Bronchial epithelial cell (primary cell): ENCODE measurements around the gene DOK1. TPM values are rescaled to one million over a fixed set of nuclear protein-coding genes. Genes with fewer than 3 reads are reported as not detected.
A peak's percentile ranks its signal among the peaks of the same experiment; 100 is the strongest.

Experiments
- DNase-seq: peaks from one replicate; pipeline ENCODE4 v3.0.0-alpha.2; 2010; ENCODE audit warnings: low read depth
- FAIRE-seq: peaks from 2 replicates; lab custom pipeline; 2011; peaks lifted over from hg19 to GRCh38; lab: Jason Lieb, UNC
- H3K27me3 ChIP-seq: 2 replicates; pipeline ENCODE4 v1.5.1; 2011; ENCODE audit warnings: low read length; ENCODE audit not compliant: control insufficient read depth, insufficient read depth
- H3K36me3 ChIP-seq: 2 replicates; pipeline ENCODE4 v1.5.1; 2011; ENCODE audit warnings: low read length; ENCODE audit not compliant: control insufficient read depth, insufficient read depth
- H3K4me3 ChIP-seq: 2 replicates; pipeline ENCODE4 v1.5.1; 2011; ENCODE audit warnings: mild to moderate bottlenecking, low read depth, low read length, control low read depth
- total RNA-seq: library from RNA; depleted of rRNA; stranded (reverse); fragments of >200 nt; gene quantifications from 2 replicates; pipeline ENCODE4 v1.2.1, GENCODE V29; 2014
- TF ChIP-seq, protein P1 (sequence below): IDR thresholded peaks from 2 replicates; pipeline ENCODE4 v1.5.1; 2011; ENCODE audit warnings: mild to moderate bottlenecking, moderate library complexity, low read length, control low read depth, inconsistent platforms; ENCODE audit not compliant: insufficient read depth, severe bottlenecking

The DOK1 gene
- total RNA-seq, 1 donor from 2014 or later = 1.1 TPM

GRCh38 chr2:74524955-74525716 lies 29.4 kb upstream of the DOK1 start:
- Histone ChIP-seq H3K36me3 (peaks cover 9% of the 10 kb centered on the region), H3K4me3 (peak overlapping the region; percentile 28), H3K27me3 (no peaks in the 10 kb centered on the region)
- FAIRE-seq (no peak), DNase-seq (no peak)
- TF ChIP-seq, protein P1, sequence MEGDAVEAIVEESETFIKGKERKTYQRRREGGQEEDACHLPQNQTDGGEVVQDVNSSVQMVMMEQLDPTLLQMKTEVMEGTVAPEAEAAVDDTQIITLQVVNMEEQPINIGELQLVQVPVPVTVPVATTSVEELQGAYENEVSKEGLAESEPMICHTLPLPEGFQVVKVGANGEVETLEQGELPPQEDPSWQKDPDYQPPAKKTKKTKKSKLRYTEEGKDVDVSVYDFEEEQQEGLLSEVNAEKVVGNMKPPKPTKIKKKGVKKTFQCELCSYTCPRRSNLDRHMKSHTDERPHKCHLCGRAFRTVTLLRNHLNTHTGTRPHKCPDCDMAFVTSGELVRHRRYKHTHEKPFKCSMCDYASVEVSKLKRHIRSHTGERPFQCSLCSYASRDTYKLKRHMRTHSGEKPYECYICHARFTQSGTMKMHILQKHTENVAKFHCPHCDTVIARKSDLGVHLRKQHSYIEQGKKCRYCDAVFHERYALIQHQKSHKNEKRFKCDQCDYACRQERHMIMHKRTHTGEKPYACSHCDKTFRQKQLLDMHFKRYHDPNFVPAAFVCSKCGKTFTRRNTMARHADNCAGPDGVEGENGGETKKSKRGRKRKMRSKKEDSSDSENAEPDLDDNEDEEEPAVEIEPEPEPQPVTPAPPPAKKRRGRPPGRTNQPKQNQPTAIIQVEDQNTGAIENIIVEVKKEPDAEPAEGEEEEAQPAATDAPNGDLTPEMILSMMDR = no peak

DNA sequence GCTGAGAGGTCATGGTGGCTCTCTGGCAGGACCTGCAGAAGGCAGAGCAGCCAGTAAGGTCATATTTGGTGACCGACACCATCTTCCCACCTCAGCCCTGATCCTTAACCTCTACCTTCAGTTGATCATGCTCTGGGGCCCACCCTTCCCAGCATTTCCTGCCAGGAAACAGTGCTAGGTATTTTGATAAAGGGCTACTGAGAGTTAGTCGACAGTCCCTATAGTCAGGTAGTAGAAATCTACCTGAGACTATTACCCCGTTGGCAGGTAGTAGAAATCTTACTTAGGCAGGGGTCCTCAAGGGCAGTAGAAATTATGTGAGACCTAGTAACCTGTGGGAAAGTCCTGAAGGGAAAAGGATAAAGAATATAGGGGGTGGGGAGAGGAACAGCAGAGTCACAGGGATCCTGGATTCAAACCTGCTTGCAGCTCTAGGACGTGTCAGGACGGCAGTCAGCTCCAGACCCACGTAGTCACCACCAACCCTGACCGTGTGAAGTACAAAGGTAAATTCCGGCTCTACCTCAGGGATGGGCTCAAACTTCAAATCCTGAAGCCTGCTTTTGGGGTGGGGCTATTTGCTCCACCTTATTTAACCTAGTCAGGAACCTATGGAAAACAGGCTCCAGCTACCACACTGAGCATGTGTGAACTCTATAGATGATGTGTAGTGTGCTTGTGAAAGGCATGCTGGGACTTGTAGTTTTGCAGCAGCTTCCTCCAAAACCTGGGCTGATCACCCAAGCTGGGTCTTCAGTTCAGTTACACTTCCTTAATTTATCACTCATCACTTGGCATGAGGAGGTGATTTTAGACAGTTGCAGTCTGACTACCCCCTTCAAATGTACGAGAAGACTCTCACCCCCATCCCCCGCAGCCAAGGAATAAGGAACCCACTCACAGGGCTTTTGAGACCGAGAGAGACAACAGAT lies 28.5 kb upstream of the DOK1 start, which contains the start of gene DQX1:
Gene DQX1 (minus strand): TSS at position 515 of the 932 bp plus-strand sequence. CDS start 502 bp downstream, at position 13.
- Histone ChIP-seq H3K36me3 (peaks cover 9% of the 10 kb centered on the region), H3K27me3 (no peaks in the 10 kb centered on the region), H3K4me3 (peak within 1 kb of the TSS; percentile 28)
- FAIRE-seq (no peak), DNase-seq (peak; percentile 100)
- TF ChIP-seq, protein P1 = no peak

DNA sequence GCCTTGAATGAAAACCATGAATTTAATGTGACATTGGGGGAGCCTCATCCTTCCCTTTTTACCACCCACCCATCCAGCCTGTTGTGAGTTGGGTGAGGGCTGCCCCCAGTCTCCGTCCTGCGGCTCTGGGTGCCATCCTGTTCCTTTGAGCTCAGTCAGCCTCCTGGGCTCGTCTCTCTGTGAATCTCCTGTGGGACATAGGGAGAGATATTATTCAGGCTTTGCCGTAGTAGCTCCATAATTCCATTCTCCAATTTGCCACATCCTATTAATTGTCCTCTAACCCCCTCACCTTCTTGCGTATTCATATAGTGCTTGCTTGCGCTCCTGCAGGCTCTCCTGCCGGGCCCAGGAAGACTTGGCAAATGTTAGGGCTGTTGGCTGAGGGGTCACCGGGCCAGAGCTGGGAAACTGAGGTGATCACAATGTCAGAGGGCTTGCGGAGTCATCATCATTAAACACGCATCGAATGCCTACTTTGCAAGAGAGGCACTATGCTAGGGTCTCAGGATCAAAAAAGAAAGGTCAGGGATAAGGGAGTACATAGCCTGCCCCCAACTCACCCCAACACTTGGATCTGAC lies 27.8 kb upstream of the DOK1 start:
- no peak overlapping the region for H3K4me3 ChIP-seq
- no peak for FAIRE-seq
- peaks cover 9% of the 10 kb centered on the region for H3K36me3 ChIP-seq

GRCh38 chr2:74527741-74528140 lies 26.8 kb upstream of the DOK1 start:
- no peak overlapping the region for H3K4me3 ChIP-seq
- no peak for FAIRE-seq

More for the DNA sequence above, 27.8 kb upstream of the DOK1 start:
- H3K27me3 ChIP-seq = no peaks in the 10 kb centered on the region
- no peak for DNase-seq
- TF ChIP-seq, protein P1 = no peak

More at GRCh38 chr2:74527741-74528140, 26.8 kb upstream of the DOK1 start:
- DNase-seq = no peak
- TF ChIP-seq, protein P1 = no peak
- peaks cover 13% of the 10 kb centered on the region for H3K36me3 ChIP-seq
- no peaks in the 10 kb centered on the region for H3K27me3 ChIP-seq
